B cell (primary cell): ENCODE measurements around the gene SHPK. TPM values are rescaled to one million over a fixed set of nuclear protein-coding genes. Genes with fewer than 3 reads are reported as not detected.

Source experiments
- ATAC-seq: fragments of 200-7000 bp; cut with Tn5 transposase; one replicate; pipeline ENCODE4 v1.10.0; 2021; ENCODE audit warnings: low read depth, mild to moderate bottlenecking, moderate number of reproducible peaks, moderate library complexity
- CTCF ChIA-PET: fragments of 350-600 bp; sonication (Branson Sonifier 250); formaldehyde crosslinking; loops from one replicate; lab custom pipeline; 2021; ENCODE audit warnings: antibody characterized with exemption, inconsistent platforms; lab: Charles Lee
- POLR2A ChIA-PET: fragments of 350-600 bp; sonication (Branson Sonifier 250); formaldehyde crosslinking; loops from one replicate; lab custom pipeline; 2021; ENCODE audit warnings: antibody characterized with exemption; lab: Charles Lee
- DNase-seq: peaks from one replicate; pipeline ENCODE4 v3.0.0; 2013
- H2AFZ ChIP-seq: 2 replicates; pipeline ENCODE4 v1.6.1; 2012; ENCODE audit warnings: mild to moderate bottlenecking, low read depth, low read length; ENCODE audit not compliant: insufficient read depth, poor library complexity, severe bottlenecking
- H3K27ac ChIP-seq, 2 donors: 1 replicate in 1 of 2; 2 replicates in 1 of 2; pipeline ENCODE4 v1.5.1; 2012 to 2013; ENCODE audit warnings: low read length in 2 of 2, mild to moderate bottlenecking in 2 of 2, moderate library complexity in 1 of 2
- H3K27me3 ChIP-seq, 4 experiments: fragments of 200-600 bp in 1 of 4; sonication (generic) in 1 of 4; replicated peaks in 1 of 4; 1 replicate in 2 of 4; 2 replicates in 2 of 4; pipeline versions ENCODE4 v1.6.1 to v1.7.0; 2013 to 2016; ENCODE audit warnings: low read length in 3 of 4, mild to moderate bottlenecking in 2 of 4, mixed read lengths in 1 of 4, moderate library complexity in 1 of 4; ENCODE audit not compliant: insufficient read depth in 4 of 4, control insufficient read depth in 3 of 4; ENCODE audit errors: control extremely low read depth in 1 of 4
- H3K36me3 ChIP-seq, 2 experiments: replicated peaks in 1 of 2; 1 replicate in 1 of 2; 2 replicates in 1 of 2; pipeline versions ENCODE4 v1.6.1 to v1.7.1; 2013; ENCODE audit warnings: low read length in 1 of 2; ENCODE audit not compliant: insufficient read depth in 2 of 2, control insufficient read depth in 1 of 2; ENCODE audit errors: control extremely low read depth in 1 of 2, extremely low read depth in 1 of 2
- H3K4me1 ChIP-seq, 2 donors: fragments of 200-600 bp in 1 of 2; sonication (generic) in 1 of 2; 1 replicate in 1 of 2; 2 replicates in 1 of 2; pipeline versions ENCODE4 v1.5.1 to v1.6.1; 2013 to 2017; ENCODE audit warnings: low read length in 2 of 2; ENCODE audit not compliant: control insufficient read depth in 2 of 2, insufficient read depth in 2 of 2
- H3K4me2 ChIP-seq: replicated peaks from 2 replicates; pipeline ENCODE3; 2012; ENCODE audit warnings: mild to moderate bottlenecking, low read depth, low read length; ENCODE audit not compliant: poor library complexity, severe bottlenecking
- H3K4me3 ChIP-seq, 5 experiments: fragments of 200-600 bp in 1 of 5; sonication (generic) in 1 of 5; 1 replicate in 3 of 5; 2 replicates in 2 of 5; pipeline versions ENCODE4 v1.5.1 to v1.7.0; 2011 to 2016; ENCODE audit warnings: low read length in 4 of 5, mild to moderate bottlenecking in 4 of 5, low read depth in 2 of 5, control low read depth in 1 of 5, moderate library complexity in 1 of 5; ENCODE audit not compliant: insufficient read depth in 1 of 5; ENCODE audit errors: control extremely low read depth in 1 of 5, extremely low read depth in 1 of 5
- H3K79me2 ChIP-seq: fragments of 200-600 bp; sonication (generic); one replicate; pipeline ENCODE4 v1.6.0; 2016; ENCODE audit warnings: low read length; ENCODE audit not compliant: control insufficient read depth, insufficient read depth
- H3K9ac ChIP-seq: fragments of 200-600 bp; sonication (generic); 2 replicates; pipeline ENCODE4 v1.6.1; 2017; ENCODE audit warnings: mild to moderate bottlenecking, low read length, moderate library complexity
- H3K9me3 ChIP-seq, 3 donors: one replicate each; pipeline versions ENCODE4 v1.6.1 to v1.7.1; 2013; ENCODE audit warnings: low read length in 2 of 3; ENCODE audit not compliant: control insufficient read depth in 2 of 3, insufficient read depth in 1 of 3; ENCODE audit errors: control extremely low read depth in 1 of 3
- H4K20me1 ChIP-seq: 2 replicates; pipeline ENCODE4 v1.6.0; 2012; ENCODE audit warnings: mild to moderate bottlenecking, low read length; ENCODE audit not compliant: insufficient read depth, control insufficient read depth, poor library complexity, severe bottlenecking
- H3K27ac Mint-ChIP-seq: one replicate; pipeline ENCODE4 v1.8.0; 2021; ENCODE audit warnings: mixed read lengths
- H3K27me3 Mint-ChIP-seq: one replicate; pipeline ENCODE4 v1.8.0; 2021; ENCODE audit warnings: mixed read lengths
- H3K4me1 Mint-ChIP-seq: one replicate; pipeline ENCODE4 v1.8.0; 2021; ENCODE audit warnings: mixed read lengths
- H3K4me3 Mint-ChIP-seq: one replicate; pipeline ENCODE4 v1.8.0; 2021; ENCODE audit warnings: mixed read lengths
- H3K9me3 Mint-ChIP-seq: one replicate; pipeline ENCODE4 v1.8.0; 2022; ENCODE audit warnings: mixed read lengths; ENCODE audit not compliant: insufficient read depth
- CTCF ChIP-seq: fragments of 200-600 bp; IDR thresholded peaks from one replicate; pipeline ENCODE4 v1.8.0; 2022; ENCODE audit warnings: antibody characterized with exemption, mild to moderate bottlenecking
- EZH2 ChIP-seq: IDR thresholded peaks from 2 replicates; pipeline ENCODE4 v1.6.1; 2012; ENCODE audit warnings: borderline replicate concordance, low read depth, mild to moderate bottlenecking, moderate library complexity, low read length; ENCODE audit not compliant: insufficient read depth, poor library complexity, severe bottlenecking
- WGBS: methylation state at CpG from one replicate; pipeline ENCODE4 v1.1.5; 2013; ENCODE audit warnings: missing lambda C conversion rate; ENCODE audit not compliant: insufficient coverage; 5-methylcytosine and 5-hydroxymethylcytosine counted together
- intact Hi-C: fragments of 100-400 bp; cut with micrococcal nuclease; formaldehyde crosslinking; loops from one replicate; pipeline ENCODE4 v1.10.0; 2022
- polyA plus RNA-seq: library from polyadenylated mRNA; depleted of rRNA; stranded (reverse); fragments of >200 nt; gene quantifications from 2 replicates; pipeline ENCODE4 v1.2.3, GENCODE V29; 2012
- total RNA-seq, 2 donors: library from RNA; stranded (reverse); fragments of 120-200 nt in 1 of 2; gene quantifications; 1 replicate in 1 of 2; 2 replicates in 1 of 2; pipeline versions ENCODE4 v1.2.3 to v1.2.4, GENCODE V29; 2013 to 2022

The SHPK gene
- total and polyA plus RNA-seq, 2 donors (not counting 1 experiment from before 2014, with no cell fraction given) = 5.9 to 16.1 TPM

- H4K20me1 ChIP-seq = no peaks in the 10 kb centered on the region
- Mint-ChIP-seq H3K27ac (no peak overlapping the region), H3K4me1 (peaks cover 2% of the 10 kb centered on the region), H3K27me3 (no peaks in the 10 kb centered on the region), H3K4me3 (no peak overlapping the region), H3K9me3 (no peaks in the 10 kb centered on the region)
- peaks cover 0 to 4% of the 10 kb centered on the region in 2 donors for H3K4me1 ChIP-seq
- H3K9ac ChIP-seq = no peak overlapping the region
- DNase-seq (no peak), ATAC-seq (no peak)
- intact Hi-C loops = no loop called here
- H3K27ac ChIP-seq = no peak overlapping the region
- CTCF ChIA-PET = no interaction called here
- 97% methylated on average over 11 of the region's 16 CpGs for WGBS
- no peak overlapping the region for H2AFZ ChIP-seq
- no peaks in the 10 kb centered on the region for H3K79me2 ChIP-seq
- peaks cover 1 to 3% of the 10 kb centered on the region in 2 experiments for H3K36me3 ChIP-seq
- TF ChIP-seq CTCF = no peak
- no peak for TF ChIP-seq EZH2
- no peaks in the 10 kb centered on the region for H3K27me3 ChIP-seq
- no peaks in the 10 kb centered on the region for H3K9me3 ChIP-seq
- POLR2A ChIA-PET = interaction anchor here (0.6 kb wide), 1 partner anchor 972 kb away, joined by 5 read pairs; no protein-coding TSS in a partner anchor
- H3K4me2 ChIP-seq = no peak overlapping the region
- no peak overlapping the region for H3K4me3 ChIP-seq
Observed at GRCh38 chr17:3656755-3657587, 20.9 kb upstream of the SHPK start.

- intact Hi-C loops = no loop called here
- TF ChIP-seq EZH2 = no peak
- no peak for TF ChIP-seq CTCF
- peaks cover 0 to 4% of the 10 kb centered on the region in 2 donors for H3K4me1 ChIP-seq
- H3K9me3 ChIP-seq = no peaks in the 10 kb centered on the region
- no peaks in the 10 kb centered on the region for H4K20me1 ChIP-seq
- Mint-ChIP-seq H3K4me1 (peaks cover 2% of the 10 kb centered on the region), H3K4me3 (no peak overlapping the region), H3K27ac (no peak overlapping the region), H3K9me3 (no peaks in the 10 kb centered on the region), H3K27me3 (no peaks in the 10 kb centered on the region)
- 94% methylated on average over 12 of the region's 16 CpGs for WGBS
- no peaks in the 10 kb centered on the region for H3K27me3 ChIP-seq
- H3K79me2 ChIP-seq = no peaks in the 10 kb centered on the region
- no peak overlapping the region for H3K4me3 ChIP-seq
- ATAC-seq = no peak
- no peak overlapping the region for H2AFZ ChIP-seq
- no peak overlapping the region for H3K9ac ChIP-seq
- no peak overlapping the region for H3K27ac ChIP-seq
- DNase-seq = no peak
- CTCF ChIA-PET = no interaction called here
- peaks cover 1 to 3% of the 10 kb centered on the region in 2 experiments for H3K36me3 ChIP-seq
- POLR2A ChIA-PET = interaction anchor here (0.6 kb wide), 1 partner anchor 972 kb away, joined by 5 read pairs; no protein-coding TSS in a partner anchor
- H3K4me2 ChIP-seq = no peak overlapping the region
Observed at GRCh38 chr17:3656353-3656752, 20.3 kb upstream of the SHPK start.
